IMR-90 (cell line): ENCODE measurements around the gene MAGI2. TPM values are rescaled to one million over a fixed set of nuclear protein-coding genes. Genes with fewer than 3 reads are reported as not detected.

Experiments
- ATAC-seq: fragments of 200-7000 bp; cut with Tn5 transposase; 2 replicates; pipeline ENCODE4 v1.9.1; 2020; ENCODE audit warnings: low read depth, mild to moderate bottlenecking, moderate library complexity
- BruUV-seq: library from RNA; stranded (reverse); fragments of 400-500 nt; replicated peaks from 2 replicates; lab custom pipeline; 2021; lab: Mats Ljungman, UMichigan
- CTCF ChIA-PET: fragments of 300-600 bp; formaldehyde crosslinking; extraction: SDS; loops from one replicate; lab custom pipeline; 2021; ENCODE audit warnings: antibody characterized with exemption; lab: Yijun Ruan, JAX
- POLR2A ChIA-PET: fragments of 300-600 bp; sonication (Branson Sonifier 250); formaldehyde crosslinking; loops from one replicate; lab custom pipeline; 2022; ENCODE audit warnings: antibody characterized with exemption; ENCODE audit not compliant: unreplicated experiment; lab: Charles Lee
- DNase-seq: peaks from one replicate; pipeline ENCODE4 v3.0.0; 2013
- H2AFZ ChIP-seq: replicated peaks from 2 replicates; pipeline ENCODE3; 2013; ENCODE audit warnings: low read length, mild to moderate bottlenecking; ENCODE audit not compliant: poor library complexity
- H2AK5ac ChIP-seq: 2 replicates; pipeline ENCODE4 v1.6.1; 2013; ENCODE audit warnings: low read depth, low read length, inconsistent platforms
- H2AK9ac ChIP-seq: replicated peaks from 2 replicates; pipeline ENCODE3; 2013; ENCODE audit warnings: mild to moderate bottlenecking, low read depth, low read length, moderate library complexity; ENCODE audit not compliant: poor library complexity
- H2BK120ac ChIP-seq: 2 replicates; pipeline ENCODE4 v1.6.1; 2013; ENCODE audit warnings: low read depth, low read length, inconsistent platforms
- H2BK15ac ChIP-seq: 3 replicates; pipeline ENCODE4 v1.6.1; 2013; ENCODE audit warnings: low read depth, low read length, inconsistent platforms
- H2BK20ac ChIP-seq: 2 replicates; pipeline ENCODE4 v1.6.1; 2013; ENCODE audit warnings: low read depth, mild to moderate bottlenecking, inconsistent platforms, low read length, moderate library complexity
- H2BK5ac ChIP-seq: 2 replicates; pipeline ENCODE4 v1.6.1; 2013; ENCODE audit warnings: mild to moderate bottlenecking, low read depth, low read length, inconsistent platforms; ENCODE audit not compliant: poor library complexity, severe bottlenecking
- H3K14ac ChIP-seq: replicated peaks from 2 replicates; pipeline ENCODE4 v1.6.1; 2013; ENCODE audit warnings: low read depth, low read length, inconsistent platforms
- H3K18ac ChIP-seq: 2 replicates; pipeline ENCODE4 v1.6.1; 2013; ENCODE audit warnings: low read depth, low read length, control low read depth
- H3K23ac ChIP-seq: 2 replicates; pipeline ENCODE4 v1.6.1; 2013; ENCODE audit warnings: low read depth, low read length, inconsistent platforms
- H3K27ac ChIP-seq: 2 replicates; pipeline ENCODE4 v1.5.1; 2013; ENCODE audit warnings: mild to moderate bottlenecking, control low read depth, low read length; ENCODE audit not compliant: insufficient read depth
- H3K27me3 ChIP-seq: 2 replicates; pipeline ENCODE4 v1.6.1; 2013; ENCODE audit warnings: low read length; ENCODE audit not compliant: control insufficient read depth, insufficient read depth
- H3K36me3 ChIP-seq: 2 replicates; pipeline ENCODE4 v1.6.1; 2013; ENCODE audit warnings: low read length, mixed read lengths; ENCODE audit not compliant: control insufficient read depth, insufficient read depth
- H3K4ac ChIP-seq: 2 replicates; pipeline ENCODE4 v1.6.1; 2013; ENCODE audit warnings: low read depth, low read length, inconsistent platforms
- H3K4me1 ChIP-seq: 2 replicates; pipeline ENCODE4 v1.6.1; 2013; ENCODE audit warnings: low read length, mixed read lengths; ENCODE audit not compliant: control insufficient read depth, insufficient read depth
- H3K4me2 ChIP-seq: 2 replicates; pipeline ENCODE4 v1.6.1; 2013; ENCODE audit warnings: low read depth, mild to moderate bottlenecking, control low read depth, low read length, moderate library complexity
- H3K4me3 ChIP-seq: 2 replicates; pipeline ENCODE4 v1.5.1; 2013; ENCODE audit warnings: low read depth, mild to moderate bottlenecking, control low read depth, low read length, moderate library complexity; ENCODE audit not compliant: insufficient read depth
- H3K56ac ChIP-seq: 2 replicates; pipeline ENCODE4 v1.6.1; 2013; ENCODE audit warnings: low read length, inconsistent platforms; ENCODE audit not compliant: insufficient read depth; ENCODE audit errors: extremely low read depth
- H3K79me1 ChIP-seq, 2 experiments: 2 replicates each; pipeline ENCODE4 v1.6.1; 2013; ENCODE audit warnings: low read length in 2 of 2, inconsistent platforms in 1 of 2, low read depth in 1 of 2
- H3K9ac ChIP-seq: 2 replicates; pipeline ENCODE4 v1.6.1; 2013; ENCODE audit warnings: low read depth, low read length, control low read depth
- H3K9me1 ChIP-seq: 2 replicates; pipeline ENCODE4 v1.6.1; 2013; ENCODE audit warnings: low read length, inconsistent platforms; ENCODE audit not compliant: insufficient read depth
- H3K9me3 ChIP-seq: 2 replicates; pipeline ENCODE4 v1.6.1; 2013; ENCODE audit warnings: low read length; ENCODE audit not compliant: control insufficient read depth, insufficient read depth
- H4K20me1 ChIP-seq: 2 replicates; pipeline ENCODE4 v1.6.1; 2013; ENCODE audit warnings: low read length, inconsistent platforms; ENCODE audit not compliant: insufficient read depth
- H4K5ac ChIP-seq: 2 replicates; pipeline ENCODE4 v1.6.1; 2013; ENCODE audit warnings: mild to moderate bottlenecking, low read depth, low read length, control low read depth
- H4K8ac ChIP-seq, 2 experiments: 2 replicates each; pipeline ENCODE4 v1.6.1; 2013; ENCODE audit warnings: low read depth in 2 of 2, low read length in 2 of 2, control low read depth in 1 of 2, inconsistent platforms in 1 of 2
- H4K91ac ChIP-seq: 2 replicates; pipeline ENCODE4 v1.6.1; 2013; ENCODE audit warnings: low read depth, low read length, inconsistent platforms; ENCODE audit not compliant: insufficient read depth
- MXI1 ChIP-seq: IDR thresholded peaks from 2 replicates; pipeline ENCODE4 v1.6.1; 2012; ENCODE audit warnings: low read depth, mild to moderate bottlenecking, low read length, moderate library complexity, borderline replicate concordance
- WGBS, 2 experiments: methylation state at CpG; one replicate each; pipeline versions ENCODE4 v1.1.5 to v1.1.7; 2013; ENCODE audit warnings: missing lambda C conversion rate in 2 of 2; ENCODE audit not compliant: insufficient read length in 1 of 2; ENCODE audit errors: extremely low coverage in 2 of 2; 5-methylcytosine and 5-hydroxymethylcytosine counted together
- dilution Hi-C: fragments of 300-500 bp; cut with HindIII; formaldehyde crosslinking; loops from one replicate; pipeline ENCODE4 v1.14.3; 2018; ENCODE audit warnings: low sequenced_read_pairs; ENCODE audit not compliant: unreplicated experiment
- in situ Hi-C: fragments of 300-500 bp; cut with MboI; formaldehyde crosslinking; loops from 3 replicates; pipeline ENCODE4 v1.14.3; 2019; ENCODE audit warnings: low sequenced_read_pairs, inconsistent platforms, mixed read lengths
- intact Hi-C: fragments of 100-400 bp; cut with micrococcal nuclease; formaldehyde crosslinking; loops from 2 replicates; pipeline ENCODE4 v1.10.0; 2022
- polyA plus RNA-seq, 3 experiments: library from polyadenylated mRNA; depleted of rRNA; stranded (reverse); fragments of >200 nt; gene quantifications; 2 replicates each; pipeline ENCODE4 v1.2.3, GENCODE V29; 2012; ENCODE audit warnings: low replicate concordance in 1 of 3
- total RNA-seq: library from RNA; depleted of rRNA; stranded (reverse); fragments of >200 nt; gene quantifications from 2 replicates; pipeline ENCODE4 v1.2.3, GENCODE V29; 2012

The MAGI2 gene
- total and polyA plus RNA-seq, 2 of the 4 experiments (the other 2 are of a cell fraction), result 2.5 to 17.9 TPM

DNA sequence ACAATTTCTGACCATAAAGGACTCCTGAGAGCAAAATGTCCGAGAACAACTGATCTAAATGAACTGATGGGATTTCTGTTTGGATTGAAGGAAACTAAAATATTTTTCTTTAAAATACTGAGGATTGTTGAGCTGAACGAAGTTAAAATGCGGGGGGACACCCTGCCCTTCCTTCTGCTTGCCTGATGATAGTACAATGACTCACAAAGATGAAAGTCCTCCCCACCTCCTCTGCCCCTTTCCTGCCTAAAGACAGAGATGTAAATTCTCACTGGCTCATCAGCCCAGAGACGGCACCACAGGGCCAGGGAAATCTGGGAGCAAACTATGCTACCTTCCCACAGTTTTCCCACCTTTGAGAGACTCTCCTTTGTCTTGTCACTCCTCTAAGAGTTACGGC is 1474.2 kb downstream of the MAGI2 start:
- no peak for TF ChIP-seq MXI1
- no peak overlapping the region for H3K14ac ChIP-seq
- no peak overlapping the region for H3K18ac ChIP-seq
- no peak overlapping the region for H3K9ac ChIP-seq
- no peak overlapping the region for H3K4me2 ChIP-seq
- H3K23ac ChIP-seq, result no peak overlapping the region
- H3K27me3 ChIP-seq, result no peaks in the 10 kb centered on the region
- no peak overlapping the region for H4K5ac ChIP-seq
- no peaks in the 10 kb centered on the region for H3K9me1 ChIP-seq
- H3K79me1 ChIP-seq, result no peaks in the 10 kb centered on the region
- ChIA-PET CTCF (no interaction called here), POLR2A (no interaction called here)
- in situ Hi-C loops, result no loop called here
- 100% methylated on average over 1 of the region's 5 CpGs; no CpG with 5 or more reads in 1 of the 2 experiments for WGBS, 2 experiments
- no peaks in the 10 kb centered on the region for H3K4me1 ChIP-seq
- no peak overlapping the region for H3K4ac ChIP-seq
- ATAC-seq (peak; percentile 63; the same call in 1 of the 2 replicates), DNase-seq (peak; percentile 73)
- H3K56ac ChIP-seq, result no peak overlapping the region
- dilution Hi-C loops, result no loop called here
- no peaks in the 10 kb centered on the region for H3K36me3 ChIP-seq
- intact Hi-C loops, result no loop called here
- H3K4me3 ChIP-seq, result no peak overlapping the region
- no peak overlapping the region for H2BK15ac ChIP-seq
- H2AK9ac ChIP-seq, result no peak overlapping the region
- H3K9me3 ChIP-seq, result no peaks in the 10 kb centered on the region
- H2AK5ac ChIP-seq, result no peak overlapping the region
- peak overlapping the region; percentile 54 for H2AFZ ChIP-seq
- no peak overlapping the region for H2BK5ac ChIP-seq
- no peak overlapping the region for H2BK120ac ChIP-seq
- H4K91ac ChIP-seq, result no peak overlapping the region
- no peak overlapping the region for H2BK20ac ChIP-seq
- no peak overlapping the region for H4K8ac ChIP-seq
- no peak overlapping the region for H3K27ac ChIP-seq
- no peaks in the 10 kb centered on the region for H4K20me1 ChIP-seq
- no TSS peak for BruUV-seq
